H9 (cell line): ENCODE results near the gene SPZ1. TPM values are rescaled to one million over a fixed set of nuclear protein-coding genes. Genes with fewer than 3 reads are reported as not detected.

Source experiments
- DNase-seq: peaks from one replicate; pipeline ENCODE4 v3.0.0-alpha.2; 2017
- H2AFZ ChIP-seq: one replicate; pipeline ENCODE4 v1.6.1; 2013; ENCODE audit warnings: mild to moderate bottlenecking, low read length, control low read depth, moderate library complexity
- H2AK5ac ChIP-seq: 2 replicates; pipeline ENCODE4 v1.6.1; 2013; ENCODE audit warnings: low read length, control low read depth, mixed read lengths; ENCODE audit not compliant: insufficient read length
- H2BK120ac ChIP-seq: one replicate; pipeline ENCODE4 v1.6.1; 2013; ENCODE audit warnings: low read depth, mild to moderate bottlenecking, low read length, control low read depth, inconsistent platforms; ENCODE audit not compliant: poor library complexity, severe bottlenecking
- H2BK12ac ChIP-seq: 2 replicates; pipeline ENCODE4 v1.6.1; 2013; ENCODE audit warnings: low read length, control low read depth, mixed read lengths, low read depth; ENCODE audit not compliant: insufficient read length
- H2BK15ac ChIP-seq: 2 replicates; pipeline ENCODE4 v1.6.1; 2013; ENCODE audit warnings: low read depth, low read length, control low read depth
- H2BK20ac ChIP-seq: one replicate; pipeline ENCODE4 v1.6.1; 2013; ENCODE audit warnings: low read depth, mild to moderate bottlenecking, low read length, control low read depth, inconsistent platforms; ENCODE audit not compliant: poor library complexity, severe bottlenecking
- H2BK5ac ChIP-seq: 2 replicates; pipeline ENCODE4 v1.6.1; 2013; ENCODE audit warnings: low read length, control low read depth, mixed read lengths; ENCODE audit not compliant: insufficient read length
- H3K14ac ChIP-seq: 2 replicates; pipeline ENCODE4 v1.6.1; 2013; ENCODE audit warnings: low read length, control low read depth; ENCODE audit not compliant: insufficient read depth
- H3K18ac ChIP-seq: 2 replicates; pipeline ENCODE4 v1.6.1; 2013; ENCODE audit warnings: low read depth, mild to moderate bottlenecking, mixed read lengths, low read length, control low read depth; ENCODE audit not compliant: insufficient read length
- H3K23ac ChIP-seq: 2 replicates; pipeline ENCODE4 v1.6.1; 2013; ENCODE audit warnings: low read length, control low read depth, mixed read lengths, low read depth; ENCODE audit not compliant: insufficient read length
- H3K23me2 ChIP-seq: 2 replicates; pipeline ENCODE4 v1.6.1; 2013; ENCODE audit warnings: low read depth, mild to moderate bottlenecking, mixed read lengths, low read length, control low read depth; ENCODE audit not compliant: insufficient read length, poor library complexity, severe bottlenecking
- H3K27ac ChIP-seq: 2 replicates; pipeline ENCODE4 v1.5.1; 2013; ENCODE audit warnings: low read length, control low read depth, mixed read lengths, low read depth; ENCODE audit not compliant: insufficient read length
- H3K27me3 ChIP-seq: 2 replicates; pipeline ENCODE4 v1.6.1; 2013; ENCODE audit warnings: low read length, control low read depth, inconsistent platforms; ENCODE audit not compliant: insufficient read depth
- H3K4ac ChIP-seq: 2 replicates; pipeline ENCODE4 v1.6.1; 2013; ENCODE audit warnings: low read depth, mild to moderate bottlenecking, control low read depth, inconsistent platforms, low read length, moderate library complexity
- H3K4me1 ChIP-seq: 2 replicates; pipeline ENCODE4 v1.6.1; 2013; ENCODE audit warnings: low read length, control low read depth, inconsistent platforms; ENCODE audit not compliant: insufficient read depth
- H3K4me2 ChIP-seq: 2 replicates; pipeline ENCODE4 v1.6.1; 2013; ENCODE audit warnings: low read length, control low read depth, mixed read lengths; ENCODE audit not compliant: insufficient read length, insufficient read depth
- H3K56ac ChIP-seq: 2 replicates; pipeline ENCODE4 v1.6.1; 2013; ENCODE audit warnings: low read depth, mild to moderate bottlenecking, mixed read lengths, low read length, control low read depth; ENCODE audit not compliant: insufficient read length
- H3K79me1 ChIP-seq: 2 replicates; pipeline ENCODE4 v1.6.1; 2013; ENCODE audit warnings: low read depth, mild to moderate bottlenecking, moderate library complexity, low read length, control low read depth, inconsistent platforms; ENCODE audit not compliant: insufficient read depth, poor library complexity, severe bottlenecking
- H3K79me2 ChIP-seq: 2 replicates; pipeline ENCODE4 v1.6.1; 2013; ENCODE audit warnings: low read length, control low read depth, inconsistent platforms; ENCODE audit not compliant: insufficient read depth
- H3K9ac ChIP-seq: 2 replicates; pipeline ENCODE4 v1.6.1; 2013; ENCODE audit warnings: low read length, control low read depth, mixed read lengths; ENCODE audit not compliant: insufficient read length; ENCODE audit errors: extremely low read depth
- H3K9me3 ChIP-seq: one replicate; pipeline ENCODE4 v1.6.1; 2013; ENCODE audit warnings: low read depth, low read length, inconsistent platforms; ENCODE audit not compliant: control insufficient read depth
- H3T11ph ChIP-seq: one replicate; pipeline ENCODE4 v1.6.1; 2013; ENCODE audit warnings: mild to moderate bottlenecking, low read length, control low read depth, inconsistent platforms
- H4K20me1 ChIP-seq: one replicate; pipeline ENCODE4 v1.6.1; 2013; ENCODE audit not compliant: control insufficient read depth, insufficient read length, insufficient read depth
- H4K5ac ChIP-seq: 2 replicates; pipeline ENCODE4 v1.6.1; 2013; ENCODE audit warnings: low read depth, mild to moderate bottlenecking, mixed read lengths, low read length, control low read depth; ENCODE audit not compliant: insufficient read length
- H4K8ac ChIP-seq: replicated peaks from 2 replicates; pipeline ENCODE4 v1.6.1; 2013; ENCODE audit warnings: low read length, control low read depth, mixed read lengths, low read depth; ENCODE audit not compliant: insufficient read length
- H4K91ac ChIP-seq: 2 replicates; pipeline ENCODE4 v1.6.1; 2013; ENCODE audit warnings: low read depth, mild to moderate bottlenecking, moderate library complexity, mixed read lengths, low read length, control low read depth; ENCODE audit not compliant: insufficient read length
- H3K27ac Mint-ChIP-seq, 3 experiments: 2 replicates in 2 of 3; 3 replicates in 1 of 3; pipeline ENCODE4 v1.8.0; 2020 to 2021; ENCODE audit warnings: mixed read lengths in 3 of 3, mild to moderate bottlenecking in 1 of 3, moderate library complexity in 1 of 3
- H3K27me3 Mint-ChIP-seq: 2 replicates; pipeline ENCODE4 v1.8.0; 2021; ENCODE audit warnings: low read depth, mild to moderate bottlenecking, moderate library complexity, mixed read lengths
- H3K36me3 Mint-ChIP-seq, 3 experiments: 2 replicates in 2 of 3; 3 replicates in 1 of 3; pipeline ENCODE4 v1.8.0; 2020 to 2021; ENCODE audit warnings: low read depth in 3 of 3, mixed read lengths in 3 of 3; ENCODE audit not compliant: insufficient read depth in 1 of 3
- H3K4me1 Mint-ChIP-seq, 2 experiments: 2 replicates each; pipeline ENCODE4 v1.8.0; 2020; ENCODE audit warnings: mixed read lengths in 2 of 2
- H3K4me3 Mint-ChIP-seq, 2 experiments: 2 replicates in 1 of 2; 3 replicates in 1 of 2; pipeline ENCODE4 v1.8.0; 2020 to 2021; ENCODE audit warnings: mild to moderate bottlenecking in 2 of 2, mixed read lengths in 2 of 2, moderate library complexity in 1 of 2
- H3K9me3 Mint-ChIP-seq, 2 experiments: 2 replicates in 1 of 2; 3 replicates in 1 of 2; pipeline ENCODE4 v1.8.0; 2020; ENCODE audit warnings: mild to moderate bottlenecking in 2 of 2, mixed read lengths in 2 of 2, moderate library complexity in 1 of 2
- CTCF ChIP-seq: fragments of 200-600 bp; sonication (generic); conservative IDR thresholded peaks from 3 replicates; pipeline ENCODE4 v1.8.0; 2021; ENCODE audit warnings: antibody characterized with exemption, mild to moderate bottlenecking
- WGBS: extraction: QIAGEN DNeasy Blood & Tissue Kit; methylation state at CpG from one replicate; pipeline ENCODE4 v1.1.7; 2013; ENCODE audit warnings: missing lambda C conversion rate, low lambda C conversion rate, mixed read lengths; ENCODE audit not compliant: insufficient read length; ENCODE audit errors: extremely low coverage; 5-methylcytosine and 5-hydroxymethylcytosine counted together
- total RNA-seq: library from RNA; stranded (reverse); gene quantifications from 2 replicates; pipeline ENCODE4 v1.2.1, GENCODE V29; 2021

Gene SPZ1
- total RNA-seq, 1 experiment from 2014 or later, result not detected

- Mint-ChIP-seq H3K9me3 (peaks cover 2% of the 10 kb centered on the region in 2 experiments; a peak in 1 of 5 replicates), H3K27ac (no peak overlapping the region), H3K36me3 (no peaks in the 10 kb centered on the region), H3K4me3 (no peak overlapping the region), H3K4me1 (no peaks in the 10 kb centered on the region), H3K27me3 (peaks cover 4% of the 10 kb centered on the region)
- WGBS, result no CpG with 5 or more reads among the region's 1 CpG
- H3K9ac ChIP-seq, result no peak overlapping the region
- H2AFZ ChIP-seq, result no peak overlapping the region
- H3K23ac ChIP-seq, result no peak overlapping the region
- TF ChIP-seq CTCF, result no peak
- no peak overlapping the region for H2BK12ac ChIP-seq
- DNase-seq, result no peak
- H4K5ac ChIP-seq, result no peak overlapping the region
- H3K27ac ChIP-seq, result no peak overlapping the region
- no peak overlapping the region for H3K4ac ChIP-seq
- H3K4me1 ChIP-seq, result no peaks in the 10 kb centered on the region
- H3K27me3 ChIP-seq, result no peaks in the 10 kb centered on the region
- H4K8ac ChIP-seq, result no peak overlapping the region
- no peaks in the 10 kb centered on the region for H3K79me2 ChIP-seq
- no peak overlapping the region for H3K56ac ChIP-seq
- no peaks in the 10 kb centered on the region for H4K20me1 ChIP-seq
- H3K4me2 ChIP-seq, result no peak overlapping the region
- H2BK120ac ChIP-seq, result no peak overlapping the region
- no peaks in the 10 kb centered on the region for H3K23me2 ChIP-seq
- no peak overlapping the region for H2BK5ac ChIP-seq
- no peak overlapping the region for H3K18ac ChIP-seq
- no peak overlapping the region for H3T11ph ChIP-seq
- no peak overlapping the region for H2AK5ac ChIP-seq
- no peak overlapping the region for H3K14ac ChIP-seq
- no peak overlapping the region for H2BK15ac ChIP-seq
- H3K79me1 ChIP-seq, result no peaks in the 10 kb centered on the region
- no peak overlapping the region for H2BK20ac ChIP-seq
- no peaks in the 10 kb centered on the region for H3K9me3 ChIP-seq
- H4K91ac ChIP-seq, result no peak overlapping the region
Observed at GRCh38 chr5:80318212-80318611, 1.6 kb upstream of the SPZ1 start.
